Measurements from ENCODE around the gene PDCD1LG2.
A peak's percentile ranks its signal among the peaks of the same experiment; 100 is the strongest.

PDCD1LG2 gene

DNA sequence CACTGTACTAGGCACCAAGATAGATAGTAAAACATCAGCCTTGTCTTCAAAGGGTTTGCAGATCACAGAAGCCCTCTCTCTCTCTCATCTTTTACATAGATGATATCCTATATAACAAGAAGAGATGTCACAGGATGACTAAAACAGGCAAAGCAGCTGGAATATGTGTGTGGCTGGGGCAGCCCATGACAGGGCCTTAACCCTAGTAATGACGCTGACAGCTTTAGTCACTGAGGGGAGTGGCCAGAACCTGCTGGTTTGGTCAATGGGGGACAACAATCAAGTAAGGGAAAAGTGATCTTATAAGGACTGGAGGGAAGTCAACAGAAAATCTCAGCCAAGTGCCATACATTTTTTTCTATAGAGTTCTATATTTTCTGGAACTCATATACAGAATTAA is 76.7 kb downstream of the PDCD1LG2 start:
- peak in 1 of 2 donors; percentile 67 for DNase-seq
- Mint-ChIP-seq H3K27me3 (no peaks in the 10 kb centered on the region), H3K4me1 (peaks cover 56% of the 10 kb centered on the region), H3K9me3 (peaks cover 0 to 4% of the 10 kb centered on the region in 2 donors), H3K4me3 (peak overlapping the region; percentile 47 to 48), H3K27ac (peak overlapping the region; percentile 96 to 99)
- ATAC-seq: peak; percentile 81

DNA sequence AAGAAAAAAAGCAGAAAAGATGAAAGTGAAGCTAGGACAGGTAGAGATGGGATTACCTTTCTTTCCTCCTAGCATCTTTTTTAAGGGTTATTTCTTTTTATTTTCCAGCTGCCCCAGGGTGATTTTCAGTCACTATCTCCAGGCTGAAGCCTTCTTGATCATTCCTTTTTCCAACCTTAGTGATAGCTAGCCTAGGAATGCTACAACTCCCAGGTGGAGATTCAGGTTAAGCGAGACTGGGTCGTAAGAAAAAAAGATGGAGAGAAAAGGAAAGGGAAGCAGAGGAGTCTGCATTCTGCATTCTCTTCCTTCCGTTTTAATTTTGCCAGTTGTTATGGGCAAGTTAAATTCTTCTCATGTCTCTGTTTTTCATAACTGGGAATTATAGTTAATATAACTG is 81.9 kb downstream of the PDCD1LG2 start:
- H3K9me3 Mint-ChIP-seq: no peaks in the 10 kb centered on the region
- no peak for DNase-seq

DNA sequence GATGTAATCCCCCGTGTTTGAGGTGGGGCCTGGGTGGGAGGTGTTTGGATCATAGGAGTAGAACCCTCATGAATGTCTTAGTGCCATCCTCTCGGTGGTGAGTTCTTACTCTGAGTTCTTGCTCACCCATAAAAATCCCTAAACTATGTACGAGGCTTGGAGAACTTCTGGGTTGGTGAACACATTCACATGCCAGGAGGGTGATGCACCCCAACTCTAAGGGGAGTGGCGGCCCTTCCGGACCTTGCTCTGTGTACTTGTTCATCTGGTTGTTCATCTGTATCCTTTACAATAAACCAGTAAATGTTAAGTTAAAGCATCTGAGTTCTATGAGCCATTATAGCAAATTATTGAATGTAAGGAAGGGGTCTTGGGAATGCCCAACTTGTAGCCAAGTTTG is 82.6 kb downstream of the PDCD1LG2 start:
- Mint-ChIP-seq H3K27ac (peak overlapping the region; percentile 72 to 88), H3K4me3 (no peak overlapping the region), H3K9me3 (no peaks in the 10 kb centered on the region), H3K4me1 (peaks cover 42% of the 10 kb centered on the region), H3K27me3 (no peaks in the 10 kb centered on the region)
- DNase-seq (no peak), ATAC-seq (no peak)

More for the DNA sequence above, 81.9 kb downstream of the PDCD1LG2 start:
- H3K27me3 Mint-ChIP-seq: no peaks in the 10 kb centered on the region
- peaks cover 48% of the 10 kb centered on the region for H3K4me1 Mint-ChIP-seq
- no peak for ATAC-seq
- H3K27ac Mint-ChIP-seq: no peak overlapping the region
- H3K4me3 Mint-ChIP-seq: no peak overlapping the region

DNA sequence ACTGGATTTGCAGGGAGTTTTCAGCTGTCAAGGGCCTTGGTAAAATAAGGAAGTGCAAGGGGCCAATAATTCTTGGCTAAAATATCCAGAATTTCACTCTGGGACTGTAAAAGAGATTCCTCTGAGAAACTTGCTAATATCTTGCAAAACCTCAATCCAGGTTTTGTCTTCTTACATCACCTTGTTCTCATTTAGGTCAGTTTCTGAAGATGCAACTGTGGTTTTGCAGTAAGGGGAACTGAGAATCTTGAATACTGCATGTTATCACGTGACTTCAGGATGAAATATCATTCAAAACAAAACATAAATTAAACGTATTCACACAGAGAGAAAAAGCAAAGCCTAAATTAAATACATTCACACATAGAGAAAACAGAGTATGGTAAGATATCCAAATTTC is 83.6 kb downstream of the PDCD1LG2 start:
- Mint-ChIP-seq H3K4me1 (peaks cover 42% of the 10 kb centered on the region), H3K27me3 (no peaks in the 10 kb centered on the region), H3K4me3 (peak overlapping the region; percentile 10 to 46), H3K27ac (peak overlapping the region in 1 of 2 donors; percentile 21), H3K9me3 (no peaks in the 10 kb centered on the region)
- DNase-seq (no peak), ATAC-seq (peak; percentile 71)

DNA sequence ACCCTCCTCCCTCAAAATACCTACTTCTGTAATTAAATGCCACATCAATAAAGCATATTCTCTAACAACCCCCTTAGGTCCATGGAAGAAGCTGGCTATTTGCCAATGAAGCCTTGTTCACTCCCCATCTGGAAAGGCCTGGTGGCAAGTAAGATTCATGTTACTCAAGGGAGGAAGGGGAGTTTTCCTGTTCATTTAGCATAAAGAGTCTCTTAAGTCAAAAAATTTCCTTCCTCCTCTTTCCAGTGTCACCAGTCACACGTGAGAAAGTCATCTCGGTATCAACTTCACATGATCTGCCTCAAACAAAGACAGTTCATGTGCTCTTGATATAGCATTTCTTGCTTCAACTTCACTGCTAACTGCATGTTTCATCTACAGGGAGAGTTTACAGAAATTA is 85.8 kb downstream of the PDCD1LG2 start:
- Mint-ChIP-seq H3K27me3 (no peaks in the 10 kb centered on the region), H3K4me3 (no peak overlapping the region), H3K27ac (no peak overlapping the region), H3K9me3 (no peaks in the 10 kb centered on the region), H3K4me1 (peaks cover 41% of the 10 kb centered on the region)
- ATAC-seq (no peak), DNase-seq (no peak)

DNA sequence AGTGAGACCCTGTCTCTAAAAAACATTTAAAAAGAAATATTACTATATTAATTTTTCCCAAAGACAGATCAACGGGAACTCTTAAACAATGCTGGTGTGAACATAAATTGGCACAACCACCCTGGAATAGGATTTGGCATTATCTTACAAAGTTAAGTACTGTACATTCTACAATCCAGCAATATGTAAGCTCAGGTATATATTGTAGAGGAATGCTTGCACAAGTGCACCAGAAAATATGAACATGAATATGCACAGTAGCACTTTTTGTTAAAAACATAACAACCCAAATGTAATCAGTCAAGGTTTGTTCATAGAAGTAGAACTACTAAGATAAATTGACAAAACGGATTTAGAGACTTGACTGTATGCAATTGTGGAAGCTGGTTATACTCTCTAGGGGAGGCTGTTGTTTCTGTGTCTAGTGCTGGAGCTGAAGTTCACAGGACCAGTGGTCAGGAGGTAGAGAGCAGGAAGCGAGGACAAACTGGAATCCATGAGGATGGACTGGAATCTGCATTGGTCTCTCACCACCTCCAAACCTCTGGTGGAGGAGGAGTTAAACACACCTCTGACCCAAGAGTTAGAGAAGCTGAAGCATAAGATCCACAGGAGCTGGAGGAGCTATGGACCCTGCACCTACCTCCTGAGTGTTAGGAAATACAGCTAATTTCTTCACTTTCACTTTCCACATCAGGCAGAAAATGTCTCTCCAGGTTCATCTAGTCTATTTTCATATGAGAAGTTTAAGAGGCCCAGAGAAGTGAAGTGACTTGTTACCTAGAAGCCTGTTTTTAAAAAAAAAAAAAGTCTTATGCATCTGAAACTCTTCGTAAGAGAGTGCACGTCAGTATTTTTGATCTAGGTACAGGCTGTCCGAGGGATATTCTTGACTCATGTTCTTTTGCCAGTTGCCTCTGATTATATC is 98.2 kb downstream of the PDCD1LG2 start:
- peak; percentile 77 for ATAC-seq
- Mint-ChIP-seq H3K27me3 (no peaks in the 10 kb centered on the region), H3K4me1 (peaks cover 12% of the 10 kb centered on the region), H3K27ac (peak overlapping the region in 1 of 2 donors; percentile 89), H3K9me3 (peaks cover 0 to 5% of the 10 kb centered on the region in 2 donors), H3K4me3 (peak overlapping the region; percentile 66 to 79)
- DNase-seq: no peak

DNA sequence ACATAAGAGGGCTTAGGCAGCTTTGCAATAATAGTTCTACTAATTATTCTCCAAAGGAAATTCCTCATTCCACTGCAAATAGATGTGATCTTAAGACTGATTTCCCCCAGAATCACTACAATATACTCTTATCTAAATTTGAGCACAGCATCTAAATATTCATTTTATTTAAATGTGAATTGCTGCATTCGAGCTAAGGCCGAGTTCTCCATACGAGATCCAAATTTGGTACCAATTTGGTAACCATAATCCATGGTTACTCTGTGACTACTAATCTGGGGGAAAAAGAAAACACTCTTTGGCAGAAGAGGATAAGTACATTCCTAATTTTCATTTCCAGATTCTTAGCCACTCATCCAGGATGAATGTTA is 98.9 kb downstream of the PDCD1LG2 start:
- Mint-ChIP-seq H3K4me1 (peaks cover 12% of the 10 kb centered on the region), H3K27ac (no peak overlapping the region), H3K27me3 (no peaks in the 10 kb centered on the region), H3K9me3 (peaks cover 0 to 5% of the 10 kb centered on the region in 2 donors), H3K4me3 (peak overlapping the region; percentile 66 to 79)
- DNase-seq (no peak), ATAC-seq (no peak)

DNA sequence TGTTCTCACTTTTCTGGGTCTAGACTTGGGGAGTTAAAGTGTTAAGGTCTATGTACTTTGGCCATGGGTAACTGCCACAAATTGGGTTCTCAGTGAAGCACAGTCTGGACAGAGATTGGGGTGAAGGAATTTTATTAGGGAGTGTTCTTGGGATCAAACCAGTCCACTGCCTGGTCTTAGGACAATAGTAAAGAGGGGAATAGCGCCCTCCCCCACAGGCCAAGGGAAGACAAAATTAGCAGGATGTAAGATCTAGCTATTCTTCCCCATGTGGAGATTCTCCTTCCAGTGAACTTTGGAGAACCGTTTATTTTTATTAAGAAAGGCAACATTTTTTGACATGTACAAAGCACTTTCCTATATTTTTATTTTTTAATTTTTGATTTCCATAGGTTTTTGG is 100.2 kb downstream of the PDCD1LG2 start:
- no peak for ATAC-seq
- Mint-ChIP-seq H3K4me1 (peaks cover 24% of the 10 kb centered on the region), H3K4me3 (no peak overlapping the region), H3K27me3 (no peaks in the 10 kb centered on the region), H3K9me3 (peaks cover 0 to 5% of the 10 kb centered on the region in 2 donors), H3K27ac (peak overlapping the region in 1 of 2 donors; percentile 23)
- DNase-seq: no peak

DNA sequence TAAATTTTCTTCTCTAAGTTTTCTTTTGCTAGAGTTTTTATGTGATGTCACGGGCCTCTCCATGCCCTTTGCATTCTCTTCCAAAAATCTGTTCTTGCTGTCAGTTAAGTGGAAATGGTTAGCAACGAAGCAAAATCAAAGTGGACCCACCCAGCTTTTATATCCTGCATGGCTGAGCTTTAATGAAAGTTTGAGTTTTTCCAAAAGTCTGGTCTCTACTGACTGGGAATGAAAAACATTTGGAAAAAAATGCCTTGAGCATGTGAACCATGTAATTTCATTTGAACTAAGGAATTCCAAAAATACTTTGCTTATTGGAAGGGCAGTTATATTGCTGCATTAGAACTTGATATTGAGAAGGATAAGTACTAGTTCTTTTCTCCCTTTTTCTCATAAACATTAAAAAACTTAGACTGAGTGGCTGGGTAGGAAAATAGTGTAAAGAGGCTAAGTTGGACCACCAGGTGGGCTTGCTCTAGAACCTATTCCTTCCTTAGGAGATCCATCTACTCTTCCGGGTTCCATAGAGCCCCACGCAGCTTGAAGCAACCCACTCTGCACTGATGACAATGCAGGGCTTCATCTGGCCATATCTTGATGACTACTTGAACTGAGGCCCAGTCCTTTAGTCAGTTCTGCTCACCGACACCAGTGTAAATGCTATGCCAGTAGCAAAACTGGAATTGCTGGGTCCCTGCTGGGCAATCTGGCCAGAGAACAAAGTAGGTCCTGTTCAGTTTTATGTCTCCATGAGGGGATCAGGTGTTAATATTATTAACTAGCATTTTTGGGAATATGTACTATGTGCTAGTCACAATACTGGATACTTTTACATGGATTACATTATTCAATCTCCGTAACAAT is 101.2 kb downstream of the PDCD1LG2 start:
- DNase-seq: no peak
- Mint-ChIP-seq H3K9me3 (peaks cover 0 to 3% of the 10 kb centered on the region in 2 donors), H3K4me3 (no peak overlapping the region), H3K27me3 (no peaks in the 10 kb centered on the region), H3K27ac (no peak overlapping the region), H3K4me1 (peaks cover 26% of the 10 kb centered on the region)
- no peak for ATAC-seq

DNA sequence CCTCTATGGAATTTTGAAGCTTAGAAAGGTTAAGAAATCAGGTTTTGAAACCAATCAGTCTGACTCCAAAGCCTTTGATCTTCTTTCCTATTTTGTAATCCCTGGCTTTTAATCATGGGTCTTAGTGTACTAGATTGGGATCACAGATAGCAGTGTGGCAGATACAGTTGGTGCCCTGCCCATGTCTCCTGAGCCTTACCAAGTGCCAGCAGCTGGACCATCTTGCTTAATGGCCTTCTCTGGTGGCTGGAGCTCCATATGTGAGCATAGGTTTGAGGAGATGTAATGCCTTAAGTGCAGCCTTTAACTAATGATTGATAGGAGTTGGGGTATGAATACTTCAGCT is 101.8 kb downstream of the PDCD1LG2 start:
- Mint-ChIP-seq H3K4me3 (no peak overlapping the region), H3K4me1 (peaks cover 28% of the 10 kb centered on the region), H3K27ac (no peak overlapping the region), H3K9me3 (no peaks in the 10 kb centered on the region), H3K27me3 (no peaks in the 10 kb centered on the region)
- ATAC-seq: no peak
- no peak for DNase-seq

DNA sequence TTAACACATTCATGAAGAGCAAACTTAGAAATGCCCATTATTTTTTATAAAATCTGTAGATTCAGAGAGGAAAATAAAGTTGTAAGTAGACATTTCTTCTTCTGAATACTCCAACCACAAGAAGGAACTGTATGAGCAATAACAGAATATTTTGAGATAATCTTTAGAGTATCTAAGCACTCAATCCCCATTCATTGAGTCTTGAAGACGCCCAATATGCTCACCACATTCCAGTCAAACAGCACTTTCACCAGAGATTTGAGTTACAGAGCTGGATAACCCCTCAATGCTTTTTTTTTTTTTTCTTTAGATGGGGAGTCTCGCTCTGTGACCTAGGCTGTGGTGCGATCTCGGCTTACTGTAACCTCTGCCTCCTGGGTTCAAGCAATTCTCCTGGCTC is 103.9 kb downstream of the PDCD1LG2 start:
- H3K27ac Mint-ChIP-seq: peak overlapping the region in 1 of 2 donors; percentile 30
- ATAC-seq (peak; percentile 55), DNase-seq (no peak)
- no peak overlapping the region for H3K4me3 Mint-ChIP-seq
- peaks cover 38% of the 10 kb centered on the region for H3K4me1 Mint-ChIP-seq
- no peaks in the 10 kb centered on the region for H3K27me3 Mint-ChIP-seq
- H3K9me3 Mint-ChIP-seq: no peaks in the 10 kb centered on the region

DNA sequence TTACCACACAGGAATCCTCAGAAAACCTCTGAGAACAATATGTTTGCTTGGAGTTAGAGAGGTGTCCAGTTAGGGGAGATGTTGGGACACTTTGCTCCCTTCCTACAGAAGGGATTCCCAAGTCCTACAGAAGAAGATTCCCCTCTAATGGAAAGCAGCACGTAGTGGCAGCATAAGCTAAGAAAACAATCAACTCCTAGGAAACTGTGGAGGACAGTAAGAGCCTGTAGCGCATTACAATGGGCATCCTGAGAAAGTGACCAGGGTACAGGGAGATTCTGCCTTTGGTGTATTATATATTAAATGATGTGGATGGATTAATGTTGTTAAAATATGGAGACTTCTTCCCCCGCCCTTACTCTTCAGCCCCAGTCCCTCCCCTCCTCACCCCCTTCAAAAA is 104.7 kb downstream of the PDCD1LG2 start:
- no peaks in the 10 kb centered on the region for H3K27me3 Mint-ChIP-seq
- no peak for DNase-seq
- H3K27ac Mint-ChIP-seq: no peak overlapping the region
- no peak for ATAC-seq
- no peaks in the 10 kb centered on the region for H3K9me3 Mint-ChIP-seq
- H3K4me1 Mint-ChIP-seq: peaks cover 38% of the 10 kb centered on the region
- no peak overlapping the region for H3K4me3 Mint-ChIP-seq

DNA sequence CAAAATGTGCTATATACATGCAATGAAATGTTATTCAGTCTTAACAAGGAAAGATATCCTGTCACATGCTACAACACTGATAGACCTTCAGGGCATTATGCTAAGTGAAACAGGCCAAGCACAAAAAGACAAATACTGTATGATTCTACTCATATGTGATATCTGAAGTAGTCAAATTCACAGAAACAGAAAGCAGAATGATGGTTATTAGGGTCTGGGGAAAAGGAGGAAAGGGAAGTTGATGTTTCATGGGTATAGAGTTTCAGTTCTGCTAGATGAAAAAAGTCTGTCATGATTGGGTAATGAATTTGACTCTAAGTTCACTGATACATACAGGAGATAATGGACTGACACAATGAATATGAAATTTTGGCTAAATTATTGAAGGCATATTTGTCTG is 107.4 kb downstream of the PDCD1LG2 start:
- no peak for DNase-seq
- H3K9me3 Mint-ChIP-seq: no peaks in the 10 kb centered on the region
- ATAC-seq: peak; percentile 94
- peak overlapping the region; percentile 19 to 29 for H3K4me3 Mint-ChIP-seq
- no peak overlapping the region for H3K27ac Mint-ChIP-seq
- H3K4me1 Mint-ChIP-seq: peaks cover 46% of the 10 kb centered on the region
- H3K27me3 Mint-ChIP-seq: no peaks in the 10 kb centered on the region

DNA sequence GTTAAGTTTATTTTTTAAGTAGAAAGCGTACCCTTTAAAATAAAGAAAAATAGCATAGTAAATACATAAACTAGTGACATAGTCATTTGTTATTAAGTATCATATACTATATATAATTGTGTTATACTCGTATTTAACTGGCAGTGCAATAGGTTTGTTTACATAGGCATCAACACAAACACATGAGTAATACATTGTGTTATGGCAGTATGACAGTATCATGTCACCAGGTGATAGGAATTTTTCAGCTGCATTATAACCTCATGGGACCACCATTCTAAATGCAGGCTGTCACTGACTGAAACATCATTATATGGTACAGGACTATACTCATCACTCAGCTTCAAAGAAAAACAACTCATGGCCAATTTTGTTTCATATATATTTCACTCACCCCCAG is 110.2 kb downstream of the PDCD1LG2 start:
- no peak for ATAC-seq
- H3K4me1 Mint-ChIP-seq: peaks cover 53% of the 10 kb centered on the region
- no peaks in the 10 kb centered on the region for H3K9me3 Mint-ChIP-seq
- no peak overlapping the region for H3K4me3 Mint-ChIP-seq
- H3K27ac Mint-ChIP-seq: no peak overlapping the region
- no peak for DNase-seq
- H3K27me3 Mint-ChIP-seq: no peaks in the 10 kb centered on the region
